Activated CD8-positive, alpha-beta memory T cell treated with anti-CD3 and anti-CD28 coated beads, Interleukin-2, amount 50 U/mL, for 1 hour (primary cell): ENCODE measurements around the gene TBX1.

Source experiments
- DNase-seq: peaks from one replicate; pipeline ENCODE4 v3.0.0-alpha.2; 2020; ENCODE audit errors: extremely low read depth

TBX1 gene

GRCh38 chr22:19737846-19738663 is 22.5 kb upstream of the TBX1 start:
- no peak for DNase-seq

- no peak for DNase-seq
These were observed 21.7 kb upstream of the TBX1 start for GRCh38 chr22:19738664-19739447.

GRCh38 chr22:19739448-19739895 is 21.1 kb upstream of the TBX1 start:
- DNase-seq, result no peak

GRCh38 chr22:19739911-19740449 is 20.6 kb upstream of the TBX1 start:
- DNase-seq, result no peak

- no peak for DNase-seq
These were observed 20.0 kb upstream of the TBX1 start for GRCh38 chr22:19740586-19740985.

GRCh38 chr22:19741053-19741452 is 19.5 kb upstream of the TBX1 start:
- DNase-seq, result no peak

- no peak for DNase-seq
These were observed 18.2 kb upstream of the TBX1 start for GRCh38 chr22:19742160-19743066.

- no peak for DNase-seq
These were observed 17.5 kb upstream of the TBX1 start for GRCh38 chr22:19743081-19743480.

GRCh38 chr22:19743651-19744050 is 16.9 kb upstream of the TBX1 start:
- DNase-seq, result no peak

- DNase-seq, result no peak
These were observed 16.1 kb upstream of the TBX1 start for GRCh38 chr22:19744350-19745006.

- DNase-seq, result no peak
These were observed 15.2 kb upstream of the TBX1 start for GRCh38 chr22:19745155-19746101.

- DNase-seq, result no peak
These were observed 13.9 kb upstream of the TBX1 start for GRCh38 chr22:19746726-19747125.

- no peak for DNase-seq
These were observed 13.0 kb upstream of the TBX1 start for GRCh38 chr22:19747551-19747950.

GRCh38 chr22:19748139-19748538 is 12.4 kb upstream of the TBX1 start:
- no peak for DNase-seq

GRCh38 chr22:19748991-19749664 is 11.4 kb upstream of the TBX1 start:
- DNase-seq, result no peak

- no peak for DNase-seq
These were observed 10.7 kb upstream of the TBX1 start for GRCh38 chr22:19749876-19750275.

GRCh38 chr22:19750507-19751490 is 9.8 kb upstream of the TBX1 start:
- no peak for DNase-seq
